Suprapubic skin (tissue), 4 donors: ENCODE results near the gene RTL10. TPM values are rescaled to one million over a fixed set of nuclear protein-coding genes. Genes with fewer than 3 reads are reported as not detected.

Experiments
- DNase-seq, 2 donors: peaks; one replicate each; pipeline ENCODE4 v3.0.0-alpha.2; 2019; ENCODE audit warnings: low spot score in 2 of 2
- H3K27ac ChIP-seq: fragments of 200-600 bp; sonication (generic); one replicate; pipeline ENCODE4 v1.5.1; 2019
- H3K27me3 ChIP-seq: fragments of 200-600 bp; sonication (generic); one replicate; pipeline ENCODE4 v1.5.1; 2019
- H3K36me3 ChIP-seq: fragments of 200-600 bp; sonication (generic); one replicate; pipeline ENCODE4 v1.5.1; 2019
- H3K4me1 ChIP-seq: fragments of 200-600 bp; sonication (generic); one replicate; pipeline ENCODE4 v1.5.1; 2019
- H3K4me3 ChIP-seq: fragments of 200-600 bp; sonication (generic); one replicate; pipeline ENCODE4 v1.5.1; 2019; ENCODE audit warnings: mild to moderate bottlenecking
- H3K9me3 ChIP-seq: fragments of 200-600 bp; sonication (generic); one replicate; pipeline ENCODE4 v1.5.1; 2019
- EP300 ChIP-seq: sonication (generic); formaldehyde crosslinking; IDR thresholded peaks from one replicate; pipeline ENCODE4 v1.6.1; 2017; ENCODE audit warnings: antibody characterized with exemption
- POLR2A ChIP-seq, 2 donors: fragments of 450-650 bp; IDR thresholded peaks; one replicate each; pipeline ENCODE4 v1.6.1; 2017; ENCODE audit warnings: antibody characterized with exemption in 2 of 2, mild to moderate bottlenecking in 2 of 2, moderate library complexity in 2 of 2
- POLR2AphosphoS5 ChIP-seq, 3 donors: sonication (generic); formaldehyde crosslinking; IDR thresholded peaks; one replicate each; pipeline ENCODE4 v1.6.1; 2017; ENCODE audit warnings: antibody characterized with exemption in 3 of 3
- WGBS: methylation state at CpG from one replicate; pipeline ENCODE4 v1.1.5; 2018; 5-methylcytosine and 5-hydroxymethylcytosine counted together
- total RNA-seq, 4 donors: library from RNA; depleted of rRNA; stranded (reverse); fragments of >200 nt; gene quantifications; one replicate each; pipeline ENCODE4 v1.1.0, GENCODE V29; 2016
- TF ChIP-seq, protein P1 (sequence below), 2 donors: fragments of 200-600 bp in 1 of 2; fragments of 450-650 bp in 1 of 2; sonication (generic) in 1 of 2; IDR thresholded peaks; one replicate each; pipeline ENCODE4 v1.5.1; 2016 to 2019; ENCODE audit warnings: antibody characterized with exemption in 2 of 2, mild to moderate bottlenecking in 1 of 2, moderate library complexity in 1 of 2

RTL10 gene
- total RNA-seq, 4 donors from 2014 or later = 21.8 to 46.2 (median 32.4) TPM

DNA sequence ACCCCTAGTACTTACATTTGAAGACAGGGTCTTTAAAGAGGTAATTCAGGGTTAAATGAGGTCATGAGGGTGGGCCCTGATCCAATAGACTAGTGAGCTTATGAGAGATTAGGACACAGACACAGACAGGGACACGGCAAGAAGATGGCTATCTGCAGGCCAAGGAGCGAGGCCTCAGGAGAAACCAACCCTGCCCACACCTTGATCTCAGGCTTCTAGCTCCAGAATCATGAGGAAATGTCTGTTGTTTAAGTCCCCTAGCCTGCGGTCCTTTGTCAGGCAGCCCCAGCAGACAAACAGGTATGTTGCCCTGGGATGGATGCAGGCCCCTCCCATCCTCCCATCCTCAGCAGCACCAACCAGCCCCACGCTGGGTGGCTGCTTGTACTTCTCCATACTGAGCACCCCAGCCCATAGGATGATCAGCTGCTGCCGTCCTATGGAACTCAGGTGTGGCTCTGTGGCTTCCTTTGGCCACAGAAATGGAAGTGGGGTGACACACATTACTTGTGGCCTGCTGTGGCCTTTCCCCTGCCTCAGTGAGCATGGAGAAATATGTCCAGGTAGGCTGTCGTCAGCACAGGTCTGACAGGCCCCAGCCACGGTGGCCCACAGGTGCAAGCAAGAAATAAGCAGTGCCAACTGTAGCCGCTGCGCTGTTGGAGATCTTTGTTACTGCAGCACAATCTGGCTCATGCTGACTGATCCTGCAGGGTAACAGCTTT lies 7.9 kb downstream of the RTL10 start:
- DNase-seq = no peak
- H3K27ac ChIP-seq = no peak overlapping the region
- 83% methylated on average over 5 of the region's 9 CpGs for WGBS
- TF ChIP-seq POLR2AphosphoS5 (IDR thresholded peaks at IDR 0.05) = no peak
- no peak for TF ChIP-seq POLR2A (IDR thresholded peaks at IDR 0.05)
- TF ChIP-seq, protein P1, sequence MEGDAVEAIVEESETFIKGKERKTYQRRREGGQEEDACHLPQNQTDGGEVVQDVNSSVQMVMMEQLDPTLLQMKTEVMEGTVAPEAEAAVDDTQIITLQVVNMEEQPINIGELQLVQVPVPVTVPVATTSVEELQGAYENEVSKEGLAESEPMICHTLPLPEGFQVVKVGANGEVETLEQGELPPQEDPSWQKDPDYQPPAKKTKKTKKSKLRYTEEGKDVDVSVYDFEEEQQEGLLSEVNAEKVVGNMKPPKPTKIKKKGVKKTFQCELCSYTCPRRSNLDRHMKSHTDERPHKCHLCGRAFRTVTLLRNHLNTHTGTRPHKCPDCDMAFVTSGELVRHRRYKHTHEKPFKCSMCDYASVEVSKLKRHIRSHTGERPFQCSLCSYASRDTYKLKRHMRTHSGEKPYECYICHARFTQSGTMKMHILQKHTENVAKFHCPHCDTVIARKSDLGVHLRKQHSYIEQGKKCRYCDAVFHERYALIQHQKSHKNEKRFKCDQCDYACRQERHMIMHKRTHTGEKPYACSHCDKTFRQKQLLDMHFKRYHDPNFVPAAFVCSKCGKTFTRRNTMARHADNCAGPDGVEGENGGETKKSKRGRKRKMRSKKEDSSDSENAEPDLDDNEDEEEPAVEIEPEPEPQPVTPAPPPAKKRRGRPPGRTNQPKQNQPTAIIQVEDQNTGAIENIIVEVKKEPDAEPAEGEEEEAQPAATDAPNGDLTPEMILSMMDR (IDR thresholded peaks at IDR 0.05) = no peak
- no peak for TF ChIP-seq EP300
- peaks cover 12% of the 10 kb centered on the region for H3K36me3 ChIP-seq
- no peak overlapping the region for H3K4me3 ChIP-seq
- H3K9me3 ChIP-seq = no peaks in the 10 kb centered on the region
- no peaks in the 10 kb centered on the region for H3K27me3 ChIP-seq
- H3K4me1 ChIP-seq = peaks cover 78% of the 10 kb centered on the region

DNA sequence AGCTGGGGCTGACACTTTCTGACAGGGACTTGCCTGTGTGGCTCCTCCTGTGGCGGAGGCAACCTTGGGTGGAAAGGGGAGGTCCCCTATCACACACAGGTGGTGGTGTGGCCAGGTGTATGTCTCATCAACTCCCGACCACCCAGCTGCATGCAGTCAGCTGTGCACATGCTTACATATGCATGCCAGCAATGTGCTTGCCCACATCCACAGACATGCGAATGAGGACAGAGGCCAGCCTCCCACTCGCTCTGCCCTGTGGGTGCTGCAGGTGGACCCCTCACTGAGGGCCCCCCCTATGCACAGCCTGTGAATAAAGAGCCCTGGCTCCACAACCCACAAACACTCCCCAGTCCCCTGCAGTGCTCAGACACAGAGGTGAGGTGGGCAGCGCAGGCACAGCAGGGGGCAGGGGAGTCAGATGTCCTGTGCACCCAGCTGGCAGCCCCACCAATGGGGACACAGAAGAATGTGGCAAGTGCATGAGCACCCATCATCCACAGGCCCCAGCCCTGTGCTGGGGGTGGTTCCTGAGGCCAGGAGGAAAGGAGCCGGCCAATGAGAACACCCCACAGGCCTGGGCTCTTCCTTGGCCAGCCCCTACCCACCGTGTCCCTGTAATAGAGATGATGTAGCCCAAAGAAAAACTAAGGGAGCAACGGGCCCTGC lies 9.5 kb downstream of the RTL10 start:
- H3K27ac ChIP-seq = peak overlapping the region; percentile 39
- H3K4me1 ChIP-seq = peaks cover 62% of the 10 kb centered on the region
- H3K36me3 ChIP-seq = no peaks in the 10 kb centered on the region
- no peak for DNase-seq
- no peak overlapping the region for H3K4me3 ChIP-seq
- H3K9me3 ChIP-seq = no peaks in the 10 kb centered on the region
- H3K27me3 ChIP-seq = no peaks in the 10 kb centered on the region
- TF ChIP-seq, protein P1 (IDR thresholded peaks at IDR 0.05) = no peak
- no peak for TF ChIP-seq POLR2A (IDR thresholded peaks at IDR 0.05)
- TF ChIP-seq EP300 = no peak
- TF ChIP-seq POLR2AphosphoS5 (IDR thresholded peaks at IDR 0.05) = no peak
- WGBS = 73% methylated on average over 4 of the region's 8 CpGs

DNA sequence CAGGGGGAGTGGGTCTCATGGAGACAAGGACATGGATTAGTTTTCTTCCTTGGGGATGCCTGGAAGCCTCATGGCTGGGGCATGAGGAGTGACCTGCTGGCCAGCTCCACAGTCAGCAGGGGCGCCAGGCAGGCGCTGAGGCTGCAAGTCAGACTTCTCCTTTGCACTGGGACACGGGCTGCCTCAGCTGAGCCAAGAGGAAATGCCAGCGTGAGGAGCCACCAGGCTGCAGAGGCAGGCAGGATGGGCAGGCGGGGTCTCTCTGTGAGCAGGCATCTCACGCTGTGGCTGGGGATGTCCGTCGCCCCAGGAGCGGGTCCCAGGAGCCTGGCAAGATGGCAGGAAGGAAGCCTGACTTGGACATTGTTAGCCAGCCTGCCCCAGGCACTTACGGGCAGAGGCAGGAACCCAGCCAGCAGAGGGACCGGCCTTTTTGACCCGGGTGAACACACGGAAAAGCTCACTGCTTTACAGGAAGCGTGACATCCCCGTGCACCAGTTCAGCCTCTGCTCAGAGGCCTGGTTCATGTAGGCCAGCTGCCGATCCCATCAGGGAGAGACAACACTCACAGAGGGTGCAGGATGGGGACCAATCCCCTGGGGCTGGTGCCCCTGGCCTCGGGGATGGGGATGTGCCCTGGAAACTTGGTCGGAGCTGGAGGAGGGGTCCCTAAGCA lies 10.2 kb downstream of the RTL10 start:
- Histone ChIP-seq H3K4me1 (peaks cover 57% of the 10 kb centered on the region), H3K27me3 (no peaks in the 10 kb centered on the region), H3K4me3 (no peak overlapping the region), H3K36me3 (no peaks in the 10 kb centered on the region), H3K27ac (peak overlapping the region; percentile 39), H3K9me3 (no peaks in the 10 kb centered on the region)
- TF ChIP-seq, protein P1 (IDR thresholded peaks at IDR 0.05) = peak in 1 of 2 donors; percentile 8
- no peak for TF ChIP-seq EP300
- TF ChIP-seq POLR2A (IDR thresholded peaks at IDR 0.05) = no peak
- peak in 1 of 3 donors; percentile 9 for TF ChIP-seq POLR2AphosphoS5 (IDR thresholded peaks at IDR 0.05)
- 26% methylated on average over 7 of the region's 18 CpGs for WGBS
- DNase-seq = peak in 1 of 2 donors; percentile 82

DNA sequence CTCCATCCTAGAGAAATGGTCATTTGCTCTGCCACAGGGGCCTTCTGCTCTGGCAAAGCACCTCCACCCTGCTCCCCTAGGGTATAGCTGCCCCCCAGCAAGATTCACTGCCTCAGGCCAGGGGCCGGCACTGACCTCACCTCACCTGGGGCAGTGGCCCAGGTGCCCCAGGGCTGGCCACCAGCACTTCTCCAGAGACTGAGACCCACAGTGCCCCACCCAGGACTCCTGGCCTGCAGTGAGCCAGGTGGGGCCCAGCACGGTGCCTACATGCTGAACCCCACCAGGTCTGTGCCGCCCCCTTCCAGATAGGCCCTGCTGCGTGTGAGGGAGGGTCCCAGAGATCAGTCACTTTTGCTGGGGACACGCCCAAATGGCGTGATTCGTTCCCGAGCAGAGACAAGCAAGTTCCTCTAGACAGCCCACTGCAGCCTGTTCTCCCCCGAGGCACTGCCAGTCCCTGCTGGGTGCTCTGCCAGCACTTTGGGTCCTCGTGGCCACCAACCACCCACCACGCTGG lies 10.8 kb downstream of the RTL10 start:
- no peak for DNase-seq
- Histone ChIP-seq H3K36me3 (no peaks in the 10 kb centered on the region), H3K4me3 (no peak overlapping the region), H3K9me3 (no peaks in the 10 kb centered on the region), H3K27ac (peak overlapping the region; percentile 39), H3K27me3 (no peaks in the 10 kb centered on the region), H3K4me1 (peaks cover 51% of the 10 kb centered on the region)
- TF ChIP-seq POLR2AphosphoS5 (IDR thresholded peaks at IDR 0.05) (no peak), POLR2A (IDR thresholded peaks at IDR 0.05) (no peak), EP300 (no peak)
- TF ChIP-seq, protein P1 (IDR thresholded peaks at IDR 0.05) = no peak
- WGBS = 30% methylated on average over 3 of the region's 11 CpGs
